ENCODE measurements around the gene RHEBL1. TPM values are rescaled to one million over a fixed set of nuclear protein-coding genes. Genes with fewer than 3 reads are reported as not detected.

Gene RHEBL1
- total RNA-seq, 1 experiment from 2014 or later: 2.9 TPM

- H3K4me2 ChIP-seq: peak overlapping the region; percentile 100
- CTCF ChIA-PET: interaction anchor here (0.6 kb wide), 1 partner anchor 1328 kb away, joined by 3 read pairs; no protein-coding TSS in a partner anchor
- H3K4me3 ChIP-seq: peak overlapping the region; percentile 87
- no peaks in the 10 kb centered on the region for H3K9me2 ChIP-seq (ENCODE audit: insufficient read depth)
- peaks cover 6% of the 10 kb centered on the region; the same call in 1 of the 2 replicates for H3K36me3 ChIP-seq (ENCODE audit: low read depth)
- TSS peak; percentile 19 for BruUV-seq (replicated peaks)
- intact Hi-C loops (cut with micrococcal nuclease; ENCODE audit: unreplicated experiment): loop anchor here (5.0 to 10.0 kb wide), 3 partner anchors 42 to 283 kb away; partner anchors contain the start of genes PRKAG1 and TUBA1C
- H3K79me2 ChIP-seq (ENCODE audit: low read depth): peaks cover 65% of the 10 kb centered on the region
- POLR2A ChIA-PET (ENCODE audit: unreplicated experiment): no interaction called here
- peak in 1 of 2 experiments; percentile 18 for DNase-seq
- H3K4me1 ChIP-seq (replicated peaks; ENCODE audit: insufficient read depth): peaks cover 34% of the 10 kb centered on the region
- H2AFZ ChIP-seq: peak overlapping the region; percentile 90
- no peaks in the 10 kb centered on the region for H3K27me3 ChIP-seq (ENCODE audit: insufficient read depth, low read depth)
- TF ChIP-seq CTCF (conservative IDR thresholded peaks at IDR 0.05) (no peak), EZH2 (IDR thresholded peaks at IDR 0.05; ENCODE audit: low read depth) (no peak)
- no peaks in the 10 kb centered on the region for H3K9me3 ChIP-seq (ENCODE audit: insufficient read depth, low read depth)
- H4K20me1 ChIP-seq (ENCODE audit: insufficient read depth): peaks cover 45% of the 10 kb centered on the region
- H3F3A ChIP-seq (ENCODE audit: insufficient read depth, low read depth): no peaks in the 10 kb centered on the region; the same call in 1 of the 2 replicates
- H3K27ac ChIP-seq: peak overlapping the region; percentile 84; the same call in 1 of the 2 replicates
Measured at GRCh38 chr12:49059299-49060171, 10.2 kb downstream of the RHEBL1 start.

GRCh38 chr12:49059045-49059298, 10.8 kb downstream of the RHEBL1 start:
- POLR2A ChIA-PET (ENCODE audit: unreplicated experiment): no interaction called here
- peak overlapping the region; percentile 87 for H3K4me3 ChIP-seq
- no peaks in the 10 kb centered on the region for H3K9me3 ChIP-seq (ENCODE audit: insufficient read depth, low read depth)
- H3K27ac ChIP-seq: no peak overlapping the region
- DNase-seq: no peak
- TF ChIP-seq CTCF (conservative IDR thresholded peaks at IDR 0.05): no peak
- no peak for TF ChIP-seq EZH2 (IDR thresholded peaks at IDR 0.05; ENCODE audit: low read depth)
- no peak overlapping the region for H2AFZ ChIP-seq
- intact Hi-C loops (cut with micrococcal nuclease; ENCODE audit: unreplicated experiment): loop anchor here (5.0 kb wide), 1 partner anchor 42 kb away; the partner anchor contains the start of gene PRKAG1
- no peaks in the 10 kb centered on the region for H3K27me3 ChIP-seq (ENCODE audit: insufficient read depth, low read depth)
- H3F3A ChIP-seq (ENCODE audit: insufficient read depth, low read depth): no peaks in the 10 kb centered on the region; the same call in 1 of the 2 replicates
- CTCF ChIA-PET: interaction anchor here (0.6 kb wide), 1 partner anchor 1328 kb away, joined by 3 read pairs; no protein-coding TSS in a partner anchor
- H3K36me3 ChIP-seq (ENCODE audit: low read depth): peaks cover 6% of the 10 kb centered on the region; the same call in 1 of the 2 replicates
- H4K20me1 ChIP-seq (ENCODE audit: insufficient read depth): peaks cover 49% of the 10 kb centered on the region
- peaks cover 34% of the 10 kb centered on the region for H3K4me1 ChIP-seq (replicated peaks; ENCODE audit: insufficient read depth)
- no peaks in the 10 kb centered on the region for H3K9me2 ChIP-seq (ENCODE audit: insufficient read depth)
- BruUV-seq (replicated peaks): no TSS peak
- peak overlapping the region; percentile 100 for H3K4me2 ChIP-seq
- peaks cover 68% of the 10 kb centered on the region for H3K79me2 ChIP-seq (ENCODE audit: low read depth)

- no peak overlapping the region for H3K27ac ChIP-seq
- CTCF ChIA-PET: interaction anchor here (0.6 kb wide), 1 partner anchor 1327 kb away, joined by 3 read pairs; no protein-coding TSS in a partner anchor
- no peak overlapping the region for H2AFZ ChIP-seq
- POLR2A ChIA-PET (ENCODE audit: unreplicated experiment): no interaction called here
- no peak for DNase-seq
- peaks cover 68% of the 10 kb centered on the region for H3K79me2 ChIP-seq (ENCODE audit: low read depth)
- H3K4me2 ChIP-seq: peak overlapping the region; percentile 100
- no peaks in the 10 kb centered on the region; the same call in 1 of the 2 replicates for H3F3A ChIP-seq (ENCODE audit: insufficient read depth, low read depth)
- peaks cover 34% of the 10 kb centered on the region for H3K4me1 ChIP-seq (replicated peaks; ENCODE audit: insufficient read depth)
- H3K9me3 ChIP-seq (ENCODE audit: insufficient read depth, low read depth): no peaks in the 10 kb centered on the region
- no TSS peak for BruUV-seq (replicated peaks)
- no peaks in the 10 kb centered on the region for H3K27me3 ChIP-seq (ENCODE audit: insufficient read depth, low read depth)
- no peaks in the 10 kb centered on the region for H3K9me2 ChIP-seq (ENCODE audit: insufficient read depth)
- H3K4me3 ChIP-seq: peak overlapping the region; percentile 87
- intact Hi-C loops (cut with micrococcal nuclease; ENCODE audit: unreplicated experiment): loop anchor here (5.0 kb wide), 1 partner anchor 41 kb away; the partner anchor contains the start of gene PRKAG1
- H4K20me1 ChIP-seq (ENCODE audit: insufficient read depth): peaks cover 54% of the 10 kb centered on the region
- H3K36me3 ChIP-seq (ENCODE audit: low read depth): peaks cover 6% of the 10 kb centered on the region; the same call in 1 of the 2 replicates
- TF ChIP-seq CTCF (conservative IDR thresholded peaks at IDR 0.05): no peak
Measured at GRCh38 chr12:49058366-49059044, 11.3 kb downstream of the RHEBL1 start.
